GDM1 (cell line): ENCODE results near the gene PTPRD.
"Not testable (repeated sequence)": the region's sequence is repeated elsewhere in the genome, so short reads cannot be mapped to it uniquely, and the experiment has no call there.

Source experiments
- DNase-seq: peaks from one replicate; lab custom pipeline; 2025; lab: John Stamatoyannopoulos, UW

PTPRD gene

DNA sequence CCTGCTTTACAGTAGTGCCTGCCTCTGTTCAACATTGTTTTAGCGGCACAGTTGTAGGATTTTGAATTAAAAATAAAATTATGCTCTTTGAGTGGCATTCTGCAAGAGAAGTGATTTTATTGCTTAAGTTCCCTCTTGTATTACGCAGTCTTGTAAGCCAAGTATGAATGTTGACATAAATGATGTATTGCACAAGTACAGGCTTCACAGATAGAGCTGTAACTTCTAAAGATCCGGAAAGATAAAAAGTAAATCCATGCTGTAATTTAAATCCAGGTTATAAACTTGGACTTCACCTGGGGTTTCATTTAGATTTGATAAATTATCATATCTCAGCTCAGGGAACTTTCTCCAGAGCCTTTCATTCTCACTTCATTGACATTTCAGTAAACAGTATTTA lies 1114.7 kb downstream of the PTPRD start:
- DNase-seq: no peak

DNA sequence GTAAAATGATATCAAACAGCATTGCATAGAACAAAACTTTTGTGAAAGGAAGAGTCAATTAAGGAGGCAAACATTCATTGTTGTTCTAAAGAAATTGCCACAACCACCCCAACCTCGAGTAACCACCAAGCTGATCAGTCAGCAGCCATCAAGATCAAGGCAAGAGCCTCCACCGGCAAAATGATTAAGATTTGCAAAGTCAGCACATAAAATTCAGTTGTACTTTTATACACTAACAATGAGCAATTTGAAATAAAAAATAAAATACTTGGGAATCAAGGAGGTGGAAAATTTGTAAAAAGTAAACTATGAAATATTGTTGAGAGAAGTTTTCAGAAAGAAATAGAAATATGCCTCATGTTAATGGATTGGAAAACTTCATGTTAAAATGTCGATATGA lies 1118.5 kb downstream of the PTPRD start:
- no peak for DNase-seq

DNA sequence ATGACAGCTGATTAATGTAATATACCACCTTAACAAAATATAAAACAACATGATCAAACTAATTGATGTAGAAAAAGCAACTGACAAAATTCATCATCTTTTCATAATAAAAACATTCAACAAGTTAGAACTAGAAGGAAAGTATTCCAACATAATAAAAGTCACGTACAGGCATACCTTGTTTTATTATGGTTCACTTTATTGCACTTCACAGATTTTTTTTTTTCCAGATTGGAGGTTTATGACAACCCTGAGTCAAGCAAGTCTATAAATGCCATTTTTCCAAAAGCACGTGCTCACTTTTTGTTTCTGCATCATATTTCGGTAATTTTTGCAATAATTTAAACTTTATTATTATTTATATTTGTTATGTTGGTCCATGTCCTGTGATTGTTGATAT lies 1120.3 kb downstream of the PTPRD start:
- no peak for DNase-seq

DNA sequence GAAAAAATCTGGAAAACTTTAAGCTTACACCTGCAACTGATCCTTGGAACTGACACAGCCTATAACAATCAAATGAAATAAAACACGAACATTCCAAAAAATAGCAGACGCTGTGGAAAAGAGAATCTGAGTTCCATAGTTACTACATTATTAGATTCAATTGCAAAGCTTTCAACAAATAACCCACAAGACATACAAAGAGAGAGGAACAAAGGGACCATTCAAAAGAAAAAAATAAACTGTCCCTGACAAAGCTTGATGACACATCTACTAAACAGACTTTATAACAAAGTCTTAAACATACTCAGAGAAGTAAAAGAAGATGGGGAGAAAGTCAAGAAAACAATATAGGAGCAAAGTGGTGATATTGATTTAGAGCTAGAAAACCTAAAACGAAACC lies 1123.6 kb downstream of the PTPRD start:
- DNase-seq: no peak

DNA sequence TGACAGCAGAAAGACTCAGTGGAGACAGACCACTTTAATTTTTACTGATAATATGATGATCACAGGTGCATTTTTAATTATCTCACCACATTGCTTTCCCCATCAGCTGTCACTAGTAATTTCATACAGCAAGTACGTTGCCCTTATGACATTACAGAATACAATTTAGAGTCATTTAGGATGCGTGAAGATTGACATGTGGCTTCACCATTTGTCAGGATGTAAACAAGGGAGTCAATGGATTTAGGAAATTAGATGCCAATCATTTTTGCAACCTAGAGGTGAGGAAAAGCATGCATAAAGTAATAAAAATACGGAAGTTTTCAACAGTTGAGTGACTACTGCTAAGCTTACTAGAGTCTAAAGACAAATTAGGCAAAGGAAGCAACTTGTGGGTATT lies 1129.6 kb downstream of the PTPRD start:
- no peak for DNase-seq

DNA sequence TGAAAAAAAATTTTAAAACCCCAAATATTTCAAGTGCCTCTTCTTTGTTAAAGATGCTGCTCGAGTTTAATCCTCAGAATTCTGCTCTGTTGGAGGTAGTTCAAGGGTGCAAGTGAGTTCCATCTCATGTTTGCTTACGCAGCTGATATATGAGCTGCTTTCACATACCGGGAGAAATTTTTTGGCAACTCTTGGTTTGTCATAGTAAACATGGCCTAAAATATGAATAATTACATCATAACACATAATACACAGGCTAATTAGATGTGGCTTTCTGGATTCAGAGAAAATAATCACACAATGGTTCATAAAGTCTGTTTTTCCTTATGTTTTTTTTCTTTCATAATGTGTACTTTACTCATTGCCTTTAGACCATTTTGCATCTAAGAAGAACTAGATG lies 1134.1 kb downstream of the PTPRD start:
- no peak for DNase-seq

DNA sequence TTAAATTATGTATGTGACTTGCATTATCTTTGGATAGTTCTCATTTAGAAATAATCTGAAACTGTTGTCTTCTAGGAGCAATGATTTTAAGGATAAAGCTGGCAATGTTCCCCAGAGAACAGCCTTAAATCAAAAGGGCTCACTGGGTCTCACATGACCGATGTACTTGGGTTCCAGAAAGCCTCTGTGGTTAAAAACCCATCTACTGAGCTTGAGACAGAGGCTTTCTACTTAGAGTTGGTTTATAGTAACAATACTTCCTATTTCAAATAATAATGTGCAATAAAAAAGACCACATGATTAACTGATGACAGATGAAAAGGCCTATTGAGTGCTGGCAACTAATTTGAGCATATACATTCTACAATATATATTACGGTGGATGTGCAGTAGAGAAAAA lies 1143.5 kb downstream of the PTPRD start:
- DNase-seq: no peak

DNA sequence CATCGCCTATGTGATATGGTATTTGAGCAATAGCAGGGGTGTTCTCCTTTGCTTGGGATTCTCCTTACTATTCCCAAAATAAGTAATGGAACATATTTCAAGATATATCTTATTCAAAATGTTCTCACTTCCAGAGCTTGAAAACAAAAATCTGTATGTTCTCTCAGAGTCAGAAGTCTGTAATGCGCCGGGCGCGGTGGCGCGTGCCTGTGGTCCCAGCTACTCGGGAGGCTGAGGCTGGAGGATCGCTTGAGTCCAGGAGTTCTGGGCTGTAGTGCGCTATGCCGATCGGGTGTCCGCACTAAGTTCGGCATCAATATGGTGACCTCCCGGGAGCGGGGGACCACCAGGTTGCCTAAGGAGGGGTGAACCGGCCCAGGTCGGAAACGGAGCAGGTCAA lies 1170.9 kb downstream of the PTPRD start:
- not testable (repeated sequence) for DNase-seq

DNA sequence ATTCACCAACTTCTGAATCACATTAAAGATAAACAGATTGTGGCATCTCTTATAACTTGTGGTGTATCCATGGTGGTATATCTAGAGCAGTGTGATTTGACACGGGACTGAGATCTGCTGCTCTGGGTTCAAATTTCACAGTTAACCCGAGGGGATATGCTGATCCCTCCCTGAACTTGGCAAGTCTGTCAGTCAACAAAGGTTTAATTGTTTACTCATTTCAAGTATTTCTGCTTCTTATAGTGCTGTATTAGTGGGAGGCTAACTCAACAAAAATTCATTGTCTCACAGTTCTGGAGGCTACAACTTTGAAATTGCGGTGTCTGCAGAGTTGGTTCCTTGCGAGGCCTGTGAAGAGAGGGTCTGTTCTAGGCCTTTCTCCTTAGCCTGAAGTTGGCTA lies 1175.2 kb downstream of the PTPRD start:
- DNase-seq: no peak

DNA sequence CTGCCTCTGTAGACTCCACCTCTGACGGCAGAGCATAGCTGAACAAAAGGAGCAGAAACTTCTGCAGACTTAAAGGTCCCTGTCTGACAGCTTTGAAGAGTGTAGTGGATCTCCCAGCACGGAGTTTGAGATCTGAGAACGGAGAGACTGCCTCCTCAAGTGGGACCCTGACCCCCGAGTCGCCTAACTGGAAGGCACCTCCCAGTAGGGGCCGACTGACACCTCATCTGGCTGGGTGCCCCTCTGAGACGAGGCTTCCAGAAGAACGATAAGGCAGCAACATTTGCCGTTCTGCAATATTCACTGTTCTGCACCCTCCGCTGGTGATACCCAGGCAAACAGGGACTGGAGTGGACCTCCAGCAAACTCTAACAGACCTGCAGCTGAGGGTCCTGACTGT lies 1186.3 kb downstream of the PTPRD start:
- DNase-seq: not testable (repeated sequence)

DNA sequence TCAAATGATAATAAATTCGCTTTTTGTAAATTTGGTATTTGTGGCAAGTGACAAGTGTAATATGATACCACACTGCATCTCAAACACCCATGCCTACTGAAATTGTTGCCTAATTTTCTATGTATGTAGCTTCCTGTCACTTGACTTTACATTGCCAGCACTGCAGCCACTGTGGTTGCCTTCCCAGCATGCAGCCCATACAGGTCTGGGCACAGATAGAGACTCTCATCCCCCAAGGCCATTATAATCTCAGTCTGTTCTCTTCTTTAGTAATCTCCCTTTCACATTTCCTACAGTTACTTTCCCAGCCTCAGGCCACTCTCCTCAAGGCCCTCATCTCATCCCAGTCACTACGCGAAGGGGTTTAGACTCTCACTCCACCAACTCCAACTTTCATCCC lies 1200.6 kb downstream of the PTPRD start:
- no peak for DNase-seq

DNA sequence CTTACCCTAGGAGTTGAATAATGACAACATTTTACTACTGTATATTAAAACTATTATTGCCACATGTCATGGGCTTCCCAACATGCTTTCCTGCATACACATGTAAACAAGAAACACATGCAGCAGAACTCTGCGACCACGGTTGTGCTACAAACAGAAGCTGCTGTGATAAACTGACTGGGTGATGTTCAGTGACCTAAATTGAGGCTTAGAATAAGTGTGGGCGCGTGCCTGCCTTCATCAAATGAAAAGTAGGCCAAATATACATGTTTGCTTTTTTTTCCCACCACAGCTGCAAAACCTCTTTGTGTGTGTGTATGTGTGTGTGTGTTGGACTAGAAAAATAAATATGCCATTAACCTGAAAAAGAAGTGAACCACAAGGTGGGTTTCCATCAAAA lies 1202.1 kb downstream of the PTPRD start:
- DNase-seq: no peak

DNA sequence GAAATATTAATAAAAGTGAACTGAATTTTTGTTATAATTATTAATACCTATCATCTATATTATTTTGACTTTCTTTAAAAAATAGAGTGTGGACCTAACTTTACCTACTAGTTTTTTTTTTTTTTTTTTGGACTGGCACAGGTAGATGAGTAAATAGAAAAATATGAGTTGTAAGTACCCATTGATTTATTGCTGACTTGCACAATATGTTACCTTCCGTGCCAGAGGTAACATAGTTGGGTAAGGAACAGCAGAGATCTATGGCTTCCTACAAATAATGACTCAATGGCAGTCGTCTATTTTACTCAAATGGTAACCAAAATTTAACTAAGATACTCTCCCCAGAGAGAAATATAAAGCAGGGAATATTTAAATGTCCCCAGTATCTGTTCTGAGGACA lies 1212.8 kb downstream of the PTPRD start:
- DNase-seq: no peak

DNA sequence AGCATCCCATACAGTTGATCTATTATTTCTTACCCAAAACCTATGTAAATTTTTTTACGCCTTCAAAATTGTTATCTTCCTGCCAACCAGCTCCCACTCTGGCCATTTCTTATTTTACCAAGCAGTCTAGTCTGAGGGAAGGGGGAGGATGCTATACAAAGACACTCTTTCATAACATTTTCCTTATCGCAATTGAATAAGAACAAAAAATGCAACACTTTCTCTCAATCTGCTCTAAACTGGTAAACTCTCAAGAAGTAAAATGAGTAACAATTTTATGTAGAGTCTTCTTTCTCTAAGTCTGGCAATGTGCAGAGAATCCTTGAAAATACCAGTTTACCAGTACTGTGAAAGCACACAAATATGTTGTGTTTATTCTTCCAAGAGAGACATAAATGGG lies 1216.3 kb downstream of the PTPRD start:
- DNase-seq: no peak

DNA sequence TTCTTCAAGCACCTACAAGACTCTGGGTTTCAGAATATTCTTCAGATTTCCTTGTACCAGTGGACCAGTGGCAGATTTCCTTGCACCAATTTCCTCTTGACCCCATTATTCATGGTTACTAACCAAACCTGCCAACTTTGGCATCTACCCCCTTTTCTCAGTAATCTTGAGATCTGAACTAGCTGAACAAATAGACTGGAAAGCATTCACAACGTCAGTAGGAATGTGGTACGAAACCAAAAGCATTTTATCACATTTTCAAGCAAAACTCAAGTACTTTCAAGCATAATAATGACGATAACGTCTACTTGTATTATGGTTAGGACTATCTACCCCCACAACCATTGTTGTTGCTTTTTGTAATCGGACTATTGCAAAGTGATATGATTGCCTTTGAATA lies 1217.3 kb downstream of the PTPRD start:
- DNase-seq: no peak

DNA sequence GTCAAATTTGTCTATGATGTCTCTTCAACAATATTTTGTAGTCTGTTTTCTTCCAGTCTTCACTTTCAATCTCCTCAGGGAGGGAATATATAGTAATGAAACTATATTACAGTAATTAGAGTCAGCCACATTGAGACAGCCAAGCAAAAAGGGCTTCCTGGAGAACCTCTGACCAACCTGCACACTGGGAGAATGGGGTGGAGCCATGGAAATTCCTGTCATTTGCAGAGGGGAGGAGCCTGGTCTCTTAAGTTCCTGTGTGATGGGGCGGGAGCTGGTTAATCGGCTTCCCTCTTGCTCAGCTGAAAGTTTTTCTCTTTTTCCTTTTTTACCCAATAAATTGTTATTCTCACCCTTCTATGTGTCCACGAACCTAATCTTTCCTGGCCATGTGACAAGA lies 1220.0 kb downstream of the PTPRD start:
- DNase-seq: no peak

DNA sequence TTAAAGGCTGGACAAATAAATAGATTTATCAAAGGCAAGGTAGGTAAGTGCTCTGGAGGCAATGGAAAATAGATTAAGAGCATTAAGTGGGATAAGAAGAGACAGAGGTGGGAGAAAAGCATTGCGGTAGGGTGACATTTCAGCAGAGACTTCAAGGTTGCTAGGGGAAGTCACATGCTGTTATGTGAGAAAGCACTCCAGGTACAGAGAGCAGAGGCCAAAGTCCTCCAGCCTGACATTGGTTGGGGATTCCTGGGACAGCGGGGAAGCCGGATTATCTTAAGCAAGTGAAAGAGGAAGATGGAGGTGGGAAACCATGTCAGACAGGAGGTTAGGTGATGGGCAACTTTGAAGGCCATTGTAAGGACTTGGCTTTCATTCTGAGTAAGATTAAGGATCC lies 1222.9 kb downstream of the PTPRD start:
- DNase-seq: no peak

DNA sequence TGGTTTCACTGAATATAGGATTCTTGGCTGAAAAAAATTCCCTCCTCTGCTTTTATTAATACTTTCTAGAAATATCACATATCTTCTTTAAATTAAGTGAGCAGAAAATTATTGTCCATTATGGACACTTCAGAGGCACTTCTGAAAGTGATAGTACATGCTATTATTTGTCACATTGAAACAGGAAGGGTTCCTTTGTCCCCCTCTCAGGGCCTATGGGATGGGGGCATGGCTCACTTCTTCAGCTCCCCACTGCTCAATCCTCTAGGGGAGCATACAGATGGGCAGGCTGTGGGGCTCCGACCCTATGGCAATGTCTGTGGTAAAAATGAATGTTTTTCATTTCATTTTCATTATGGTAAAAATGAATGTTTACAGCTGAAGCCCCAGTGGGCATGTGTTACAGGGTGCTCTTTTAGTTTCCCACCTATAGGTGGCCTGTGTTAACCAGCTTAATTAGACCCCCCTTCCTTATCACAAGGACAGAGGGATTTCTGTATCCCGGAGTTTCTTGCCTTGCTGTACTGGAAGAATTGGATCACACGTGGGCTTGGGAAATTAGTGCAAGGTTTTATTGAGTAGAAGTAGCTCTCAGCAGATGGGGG lies 1225.2 kb downstream of the PTPRD start:
- no peak for DNase-seq

DNA sequence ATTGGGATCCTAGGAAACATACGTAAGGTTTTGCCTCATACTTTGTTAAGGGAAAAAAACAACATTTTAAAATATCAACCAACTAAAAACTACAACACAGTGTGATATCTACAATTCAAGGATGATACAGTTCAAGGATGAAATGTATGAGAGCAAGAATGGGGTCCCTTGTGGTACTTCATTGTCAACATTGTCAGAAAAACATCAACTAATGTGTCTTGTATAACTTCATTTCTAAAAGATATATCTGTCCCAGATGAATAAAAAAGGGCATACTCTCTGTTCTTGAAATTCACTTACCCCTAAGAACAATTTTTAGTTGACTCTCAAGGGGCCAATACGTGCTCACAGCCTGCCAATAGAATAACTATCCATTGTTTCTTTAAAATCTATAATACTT lies 1250.5 kb downstream of the PTPRD start:
- DNase-seq: no peak

DNA sequence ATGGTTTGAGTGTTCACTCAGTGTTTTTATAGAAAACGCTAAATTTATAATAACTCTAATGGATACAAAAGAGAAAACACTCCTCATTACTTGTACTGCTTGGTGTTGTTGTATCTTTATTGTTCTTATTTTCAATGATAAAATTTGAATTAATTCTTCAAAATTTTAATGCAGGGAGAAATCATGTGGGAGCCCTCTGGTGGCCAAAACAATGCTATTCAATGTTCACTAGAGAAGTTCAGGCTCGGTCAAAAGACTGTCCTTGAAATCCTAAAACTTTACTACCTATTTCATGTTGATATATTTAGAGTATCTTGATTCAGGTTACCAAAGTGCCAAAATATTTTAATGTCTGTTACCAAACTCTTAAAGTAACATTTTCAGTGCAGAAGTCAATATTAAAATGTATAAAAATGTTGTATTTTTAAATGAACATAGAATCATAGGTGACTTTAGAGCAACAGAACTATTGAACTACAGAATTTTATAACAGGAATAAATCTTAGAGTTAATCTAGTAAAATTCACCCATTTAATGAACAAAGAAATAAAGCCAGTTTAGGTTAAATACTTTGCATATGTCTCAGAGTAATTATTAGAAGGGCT lies 1259.8 kb downstream of the PTPRD start:
- no peak for DNase-seq

DNA sequence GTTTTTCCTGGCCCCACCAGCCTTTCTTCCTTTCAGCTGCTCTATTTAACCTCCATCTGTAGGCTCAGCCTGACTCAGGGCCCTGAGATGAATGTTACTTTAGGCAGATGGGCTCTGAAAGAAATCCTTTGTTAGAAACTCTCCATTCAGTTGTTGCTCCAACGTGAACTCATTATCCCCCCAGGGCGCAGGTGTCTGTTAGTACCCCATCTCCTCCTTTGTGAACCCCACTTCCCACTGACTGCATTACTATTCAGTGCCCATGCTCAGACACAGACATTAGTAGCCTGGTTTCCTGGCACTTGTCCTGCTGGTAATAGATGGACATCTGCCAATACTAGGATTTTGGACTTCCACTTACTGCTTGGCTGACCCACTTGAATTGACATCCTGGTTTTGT lies 1271.6 kb downstream of the PTPRD start:
- no peak for DNase-seq

DNA sequence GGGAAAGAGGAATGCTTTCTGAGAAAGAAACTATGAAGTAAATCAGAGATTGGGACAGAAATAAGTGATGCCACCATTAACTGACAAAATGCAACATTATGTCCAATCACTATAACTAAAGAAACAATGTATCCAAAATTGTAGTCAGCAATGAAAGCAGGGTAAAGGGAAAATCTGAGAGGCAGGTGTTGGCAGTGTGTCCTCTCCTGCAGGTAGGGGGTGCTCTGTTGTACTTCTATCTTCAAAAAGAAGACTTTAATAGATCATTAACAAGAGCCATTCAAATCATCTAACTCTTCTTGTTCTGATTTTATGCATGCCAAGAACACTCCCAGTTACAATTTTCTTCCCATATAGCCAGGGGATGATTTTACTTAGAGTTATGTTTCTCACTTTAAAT lies 1275.7 kb downstream of the PTPRD start:
- DNase-seq: no peak

DNA sequence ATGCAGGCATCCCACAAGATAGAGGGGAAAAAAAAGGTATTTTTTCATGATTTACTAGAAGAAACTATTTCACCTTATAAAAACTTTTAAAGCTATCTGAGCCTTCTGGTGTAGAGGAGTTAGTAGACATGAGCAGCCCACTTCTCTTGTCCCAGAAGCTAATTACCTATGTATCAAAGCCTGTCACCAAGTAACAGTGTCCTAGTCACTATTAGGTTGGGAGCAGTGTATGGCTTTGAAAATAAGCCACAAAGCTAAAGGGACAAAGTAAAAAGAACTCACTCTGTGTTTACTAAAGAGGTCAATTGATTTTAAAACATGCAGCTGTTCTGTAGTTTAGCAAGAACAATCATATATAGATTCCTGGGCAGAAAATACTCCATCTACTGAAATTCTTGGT lies 1286.1 kb downstream of the PTPRD start:
- no peak for DNase-seq

DNA sequence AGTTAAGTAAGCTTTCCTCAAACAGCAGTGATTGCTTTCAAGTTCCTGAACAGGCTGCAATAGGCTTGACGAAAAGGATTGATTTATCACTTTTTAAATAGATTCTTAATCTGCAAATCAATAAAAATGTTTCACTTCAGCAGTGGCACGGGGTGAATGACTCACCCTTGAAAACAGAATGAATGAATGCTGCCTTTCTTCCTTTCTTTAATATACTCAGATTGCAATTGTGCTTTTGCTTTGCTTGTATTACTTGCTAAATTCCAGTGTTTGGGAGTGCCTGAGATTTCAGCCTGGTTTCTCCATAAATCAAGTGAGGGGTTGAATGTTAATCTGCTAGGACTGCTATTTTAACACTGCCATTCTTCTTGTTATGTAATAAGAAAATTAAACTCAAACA lies 1293.8 kb downstream of the PTPRD start:
- no peak for DNase-seq

DNA sequence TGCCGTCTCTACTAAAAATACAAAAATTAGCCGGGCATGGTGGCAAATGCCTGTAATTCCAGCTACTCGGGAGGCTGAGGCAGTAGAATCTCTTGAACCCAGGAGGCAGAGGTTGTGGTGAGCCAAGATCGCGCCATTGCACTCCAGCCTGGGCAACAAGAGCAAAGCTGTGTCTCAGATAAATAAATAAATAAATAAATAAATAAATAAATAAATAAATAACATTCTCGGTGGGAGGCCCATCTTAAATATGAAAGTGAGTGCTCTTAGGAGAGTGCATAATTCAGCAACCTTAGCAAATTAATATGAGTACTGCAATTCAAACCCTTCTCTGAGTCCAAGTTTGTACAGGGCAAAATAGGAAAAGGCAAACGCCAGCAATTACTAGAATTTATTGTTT lies 1302.1 kb downstream of the PTPRD start:
- not testable (repeated sequence) for DNase-seq
